ENCODE results near the gene GXYLT1. TPM values are rescaled to one million over a fixed set of nuclear protein-coding genes. Genes with fewer than 3 reads are reported as not detected.

Gene GXYLT1
- total and polyA plus RNA-seq, 8 donors = 1.4 to 17.6 (median 6.1) TPM

- H3K9me3 ChIP-seq = peaks cover 0 to 10% (median 2%) of the 10 kb centered on the region in 4 donors
- no peaks in the 10 kb centered on the region for H3K4me1 ChIP-seq
- intact Hi-C loops (cut with DNase I; ENCODE audit: low total_unique reads) = no loop called here
- no peaks in the 10 kb centered on the region for H3K36me3 ChIP-seq
- TF ChIP-seq POLR2A (IDR thresholded peaks at IDR 0.05) (no peak), POLR2AphosphoS5 (IDR thresholded peaks at IDR 0.05) (no peak), CTCF (IDR thresholded peaks at IDR 0.05) (no peak), EP300 (IDR thresholded peaks at IDR 0.05) (no peak)
- H3K27me3 ChIP-seq = no peaks in the 10 kb centered on the region
- DNase-seq = no peak
- no peak overlapping the region for H3K4me3 ChIP-seq
- no peak overlapping the region for H3K27ac ChIP-seq
These were observed 105.1 kb downstream of the GXYLT1 start for GRCh38 chr12:42039577-42039976.

GRCh38 chr12:42039176-42039575 is 105.5 kb downstream of the GXYLT1 start:
- Histone ChIP-seq H3K4me3 (no peak overlapping the region), H3K4me1 (no peaks in the 10 kb centered on the region), H3K27me3 (no peaks in the 10 kb centered on the region), H3K9me3 (peaks cover 0 to 10% (median 2%) of the 10 kb centered on the region in 4 donors), H3K27ac (no peak overlapping the region), H3K36me3 (no peaks in the 10 kb centered on the region)
- no peak for DNase-seq
- TF ChIP-seq POLR2A (IDR thresholded peaks at IDR 0.05) (no peak), POLR2AphosphoS5 (IDR thresholded peaks at IDR 0.05) (no peak), CTCF (IDR thresholded peaks at IDR 0.05) (no peak), EP300 (IDR thresholded peaks at IDR 0.05) (no peak)
- 78 to 86% (median 82%) methylated on average over 5 of the region's 5 CpGs for WGBS, 5 donors
- intact Hi-C loops (cut with DNase I; ENCODE audit: low total_unique reads) = no loop called here

- DNase-seq = no peak
- 57 to 71% (median 65%) methylated on average over 4 of the region's 4 CpGs for WGBS, 5 donors
- H3K9me3 ChIP-seq = peaks cover 0 to 9% (median 2%) of the 10 kb centered on the region in 4 donors
- no peak overlapping the region for H3K27ac ChIP-seq
- intact Hi-C loops (cut with DNase I; ENCODE audit: low total_unique reads) = no loop called here
- H3K27me3 ChIP-seq = no peaks in the 10 kb centered on the region
- no peaks in the 10 kb centered on the region for H3K4me1 ChIP-seq
- TF ChIP-seq POLR2AphosphoS5 (IDR thresholded peaks at IDR 0.05) (no peak), POLR2A (IDR thresholded peaks at IDR 0.05) (no peak), CTCF (IDR thresholded peaks at IDR 0.05) (no peak), EP300 (IDR thresholded peaks at IDR 0.05) (no peak)
- H3K4me3 ChIP-seq = no peak overlapping the region
- no peaks in the 10 kb centered on the region for H3K36me3 ChIP-seq
These were observed 112.7 kb downstream of the GXYLT1 start for GRCh38 chr12:42031847-42032564.

Other genes starting within 250 kb of the GXYLT1 start
- 10 to 100 TPM; 36.5 to 91.0 (median 45.8) TPM for gene YAF2, start 93.4 kb upstream of the GXYLT1 start, total RNA-seq
- 10 to 100 TPM in 1 of 3 donors, 1 to 10 TPM in 2; 8.7 to 27.2 (median 9.7) TPM for gene YAF2, start 93.4 kb upstream of the GXYLT1 start, polyA plus RNA-seq
- 10 to 100 TPM in 3 of 5 donors, 1 to 10 TPM in 1, under 1 TPM in 1; 0.58 to 46.1 (median 20.0) TPM for gene ZCRB1, start 181.2 kb upstream of the GXYLT1 start, total RNA-seq
- 10 to 100 TPM; 46.6 to 97.5 (median 48.3) TPM for gene ZCRB1, start 181.2 kb upstream of the GXYLT1 start, polyA plus RNA-seq
- gene PPHLN1, start 181.3 kb upstream of the GXYLT1 start, total RNA-seq = 100 to 1,000 TPM in 2 of 5 donors, 10 to 100 TPM in 3; 29.8 to 213 (median 99.5) TPM
- gene PPHLN1, start 181.3 kb upstream of the GXYLT1 start, polyA plus RNA-seq = 10 to 100 TPM; 23.5 to 29.6 (median 26.3) TPM

Data from stomach (tissue), 9 donors.